Measurements from ENCODE around the gene ZBTB4.

ZBTB4 gene

GRCh38 chr17:7423679-7424078, 55.8 kb downstream of the ZBTB4 start:
- TF ChIP-seq, protein P1, sequence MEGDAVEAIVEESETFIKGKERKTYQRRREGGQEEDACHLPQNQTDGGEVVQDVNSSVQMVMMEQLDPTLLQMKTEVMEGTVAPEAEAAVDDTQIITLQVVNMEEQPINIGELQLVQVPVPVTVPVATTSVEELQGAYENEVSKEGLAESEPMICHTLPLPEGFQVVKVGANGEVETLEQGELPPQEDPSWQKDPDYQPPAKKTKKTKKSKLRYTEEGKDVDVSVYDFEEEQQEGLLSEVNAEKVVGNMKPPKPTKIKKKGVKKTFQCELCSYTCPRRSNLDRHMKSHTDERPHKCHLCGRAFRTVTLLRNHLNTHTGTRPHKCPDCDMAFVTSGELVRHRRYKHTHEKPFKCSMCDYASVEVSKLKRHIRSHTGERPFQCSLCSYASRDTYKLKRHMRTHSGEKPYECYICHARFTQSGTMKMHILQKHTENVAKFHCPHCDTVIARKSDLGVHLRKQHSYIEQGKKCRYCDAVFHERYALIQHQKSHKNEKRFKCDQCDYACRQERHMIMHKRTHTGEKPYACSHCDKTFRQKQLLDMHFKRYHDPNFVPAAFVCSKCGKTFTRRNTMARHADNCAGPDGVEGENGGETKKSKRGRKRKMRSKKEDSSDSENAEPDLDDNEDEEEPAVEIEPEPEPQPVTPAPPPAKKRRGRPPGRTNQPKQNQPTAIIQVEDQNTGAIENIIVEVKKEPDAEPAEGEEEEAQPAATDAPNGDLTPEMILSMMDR (IDR thresholded peaks at IDR 0.05; ENCODE audit: borderline replicate concordance, control extremely low read depth, extremely low read depth, insufficient read depth, missing control alignments), result no peak
- in situ Hi-C loops (cut with MboI; ENCODE audit: low sequenced_read_pairs, unreplicated experiment), result no loop called here
- DNase-seq (ENCODE audit: low spot score), result no peak

DNA sequence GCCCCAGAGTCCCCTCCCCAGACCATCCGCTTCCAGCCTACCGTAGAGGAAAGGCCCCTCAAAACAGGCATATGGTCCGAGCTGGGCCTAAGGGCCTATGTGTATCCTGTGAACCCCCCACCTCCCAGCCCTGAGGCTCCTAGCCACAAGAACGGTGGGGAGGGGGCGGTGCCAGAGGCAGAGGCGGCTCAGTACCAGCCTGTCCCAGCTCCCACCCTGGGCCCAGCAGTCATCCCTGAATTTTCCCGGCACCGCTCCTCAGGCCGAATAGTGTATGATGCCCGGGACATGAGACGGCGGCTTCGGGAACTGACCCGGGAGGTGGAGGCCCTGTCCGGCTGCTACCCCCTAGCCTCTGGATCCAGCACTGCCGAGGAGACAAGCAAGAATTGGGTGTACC, 58.2 kb downstream of the ZBTB4 start:
- no peak for DNase-seq (ENCODE audit: low spot score)
- in situ Hi-C loops (cut with MboI; ENCODE audit: low sequenced_read_pairs, unreplicated experiment), result no loop called here
- TF ChIP-seq, protein P1 (IDR thresholded peaks at IDR 0.05; ENCODE audit: borderline replicate concordance, control extremely low read depth, extremely low read depth, insufficient read depth, missing control alignments), result no peak

DNA sequence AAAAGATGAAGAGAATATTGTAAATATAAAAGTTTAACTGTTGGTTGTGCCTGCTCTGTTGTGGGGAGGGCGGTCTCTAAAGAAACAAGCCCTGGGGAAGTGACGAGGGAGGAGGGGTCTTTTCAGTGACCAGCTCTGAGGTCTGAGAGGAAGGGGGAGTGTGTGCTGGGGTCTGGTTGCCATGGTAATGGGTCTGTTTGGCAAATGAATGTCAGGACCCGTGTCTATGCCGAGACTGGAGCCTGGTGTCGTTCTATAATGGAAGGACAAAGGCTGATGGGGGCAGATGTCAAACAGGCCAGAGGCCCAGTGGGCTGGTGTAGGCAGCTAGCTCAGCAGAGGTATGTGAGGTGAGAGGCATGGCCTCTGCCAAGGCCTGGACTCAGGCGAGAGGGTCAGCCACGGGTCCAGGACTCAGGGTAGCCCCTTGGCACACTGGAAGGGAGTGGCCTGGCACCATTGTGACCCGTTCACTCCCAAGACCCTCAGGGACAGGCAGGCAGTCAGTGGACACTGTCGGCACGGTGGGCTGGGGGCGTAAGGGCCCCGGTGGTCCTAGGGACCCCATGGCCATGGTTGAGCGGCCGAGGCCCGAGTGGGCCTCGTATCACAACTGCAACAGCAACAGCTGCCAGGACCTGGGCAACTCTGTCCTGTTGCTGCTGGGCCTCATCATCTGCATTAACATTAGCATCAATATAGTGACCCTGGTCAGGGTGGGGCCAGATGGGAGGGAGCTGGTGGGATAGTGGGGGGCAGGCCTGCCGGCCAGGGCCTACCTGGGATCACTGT, 59.4 kb downstream of the ZBTB4 start, which contains the start of gene SPEM1:
TSS of gene SPEM1 (plus strand) at position 506 of the 792 bp plus-strand sequence. CDS start at position 567, 61 bp downstream.
- DNase-seq (ENCODE audit: low spot score), result no peak
- in situ Hi-C loops (cut with MboI; ENCODE audit: low sequenced_read_pairs, unreplicated experiment), result no loop called here
- TF ChIP-seq, protein P1 (IDR thresholded peaks at IDR 0.05; ENCODE audit: borderline replicate concordance, control extremely low read depth, extremely low read depth, insufficient read depth, missing control alignments), result no peak

- DNase-seq (ENCODE audit: low spot score), result no peak
- TF ChIP-seq, protein P1 (IDR thresholded peaks at IDR 0.05; ENCODE audit: borderline replicate concordance, control extremely low read depth, extremely low read depth, insufficient read depth, missing control alignments), result no peak
- in situ Hi-C loops (cut with MboI; ENCODE audit: low sequenced_read_pairs, unreplicated experiment), result no loop called here
These were observed 60.8 kb downstream of the ZBTB4 start for GRCh38 chr17:7418472-7419152.

- DNase-seq (ENCODE audit: low spot score), result no peak
- TF ChIP-seq, protein P1 (IDR thresholded peaks at IDR 0.05; ENCODE audit: borderline replicate concordance, control extremely low read depth, extremely low read depth, insufficient read depth, missing control alignments), result no peak
- in situ Hi-C loops (cut with MboI; ENCODE audit: low sequenced_read_pairs, unreplicated experiment), result no loop called here
These were observed 62.3 kb downstream of the ZBTB4 start for GRCh38 chr17:7417056-7417655.

DNA sequence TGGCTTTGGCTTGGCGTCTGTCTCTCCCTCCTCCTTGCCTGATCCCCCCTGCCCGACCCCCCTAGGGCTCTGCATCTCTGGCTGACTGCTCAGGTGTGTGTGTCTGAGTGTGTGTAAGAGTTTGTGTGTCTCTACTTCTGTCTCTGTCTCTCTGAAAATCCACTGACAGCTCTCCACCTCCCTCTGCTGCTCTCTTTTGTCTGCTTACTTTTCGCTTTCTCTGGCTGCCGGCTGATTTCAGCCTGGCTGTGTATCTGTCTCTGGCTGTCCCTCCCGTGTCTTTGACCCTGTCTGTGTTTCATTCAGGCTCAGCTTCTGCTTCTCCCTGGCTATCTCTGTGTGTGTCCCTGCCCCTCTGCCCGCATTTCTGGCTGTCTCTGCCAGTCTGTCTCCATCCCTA, 63.1 kb downstream of the ZBTB4 start:
- TF ChIP-seq, protein P1 (IDR thresholded peaks at IDR 0.05; ENCODE audit: borderline replicate concordance, control extremely low read depth, extremely low read depth, insufficient read depth, missing control alignments), result no peak
- in situ Hi-C loops (cut with MboI; ENCODE audit: low sequenced_read_pairs, unreplicated experiment), result no loop called here
- DNase-seq (ENCODE audit: low spot score), result no peak

Measured in GM13976 (cell line).